Stimulated activated CD8-positive, alpha-beta memory T cell treated with anti-CD3 and anti-CD28 coated beads, Interleukin-2, amount 100 ng/mL, for 1 hour (primary cell): ENCODE measurements around the gene IDI2.

ENCODE experiments used
- DNase-seq, 2 donors: peaks; one replicate each; pipeline ENCODE4 v3.0.0-alpha.2; 2020; ENCODE audit warnings: low read depth in 2 of 2

The IDI2 gene

GRCh38 chr10:1007583-1007982 is 18.1 kb downstream of the IDI2 start:
- no peak for DNase-seq

GRCh38 chr10:1006573-1006972 is 19.1 kb downstream of the IDI2 start:
- DNase-seq, result no peak

- no peak for DNase-seq
Observed at GRCh38 chr10:1003884-1004670, 21.6 kb downstream of the IDI2 start.

GRCh38 chr10:1002425-1003006 is 23.1 kb downstream of the IDI2 start:
- DNase-seq, result no peak

- no peak for DNase-seq
Observed at GRCh38 chr10:997266-998022, 28.2 kb downstream of the IDI2 start.

- no peak for DNase-seq
Observed at GRCh38 chr10:996031-996430, 29.6 kb downstream of the IDI2 start.

GRCh38 chr10:995559-995926 is 30.1 kb downstream of the IDI2 start:
- no peak for DNase-seq

- DNase-seq, result no peak
Observed at GRCh38 chr10:994836-995558, 30.7 kb downstream of the IDI2 start.

- no peak for DNase-seq
Observed at GRCh38 chr10:992871-993270, 32.8 kb downstream of the IDI2 start.

GRCh38 chr10:992467-992866 is 33.2 kb downstream of the IDI2 start:
- DNase-seq, result no peak

GRCh38 chr10:990808-991207 is 34.9 kb downstream of the IDI2 start:
- no peak for DNase-seq

GRCh38 chr10:988667-989545 is 36.8 kb downstream of the IDI2 start:
- DNase-seq, result peak in 1 of 2 donors; percentile 4

- peak; percentile 90 to 91 for DNase-seq
Observed at GRCh38 chr10:987870-988666, 37.6 kb downstream of the IDI2 start, which contains the start of gene GTPBP4. GTPBP4 (plus strand) TSS chr10:988434; CDS start chr10:988480, 46 bp downstream.

- DNase-seq, result no peak
Observed at GRCh38 chr10:987620-987869, 38.1 kb downstream of the IDI2 start.

- no peak for DNase-seq
Observed at GRCh38 chr10:986881-987619, 38.6 kb downstream of the IDI2 start.

GRCh38 chr10:986137-986825 is 39.4 kb downstream of the IDI2 start:
- DNase-seq, result no peak

GRCh38 chr10:985361-985760 is 40.3 kb downstream of the IDI2 start:
- no peak for DNase-seq

GRCh38 chr10:983971-984655 is 41.5 kb downstream of the IDI2 start:
- DNase-seq, result no peak

GRCh38 chr10:983401-983800 is 42.3 kb downstream of the IDI2 start:
- DNase-seq, result no peak
